Putamen (tissue), 1 donor: Measurements from ENCODE around the gene STON2.
A peak's percentile ranks its signal among the peaks of the same experiment; 100 is the strongest.

Source experiments
- DNase-seq: peaks from one replicate; pipeline ENCODE4 v3.0.0-alpha.2; 2016; ENCODE audit warnings: low spot score

The STON2 gene

GRCh38 chr14:81221579-81222102 lies 178.5 kb downstream of the STON2 start:
- DNase-seq: no peak

DNA sequence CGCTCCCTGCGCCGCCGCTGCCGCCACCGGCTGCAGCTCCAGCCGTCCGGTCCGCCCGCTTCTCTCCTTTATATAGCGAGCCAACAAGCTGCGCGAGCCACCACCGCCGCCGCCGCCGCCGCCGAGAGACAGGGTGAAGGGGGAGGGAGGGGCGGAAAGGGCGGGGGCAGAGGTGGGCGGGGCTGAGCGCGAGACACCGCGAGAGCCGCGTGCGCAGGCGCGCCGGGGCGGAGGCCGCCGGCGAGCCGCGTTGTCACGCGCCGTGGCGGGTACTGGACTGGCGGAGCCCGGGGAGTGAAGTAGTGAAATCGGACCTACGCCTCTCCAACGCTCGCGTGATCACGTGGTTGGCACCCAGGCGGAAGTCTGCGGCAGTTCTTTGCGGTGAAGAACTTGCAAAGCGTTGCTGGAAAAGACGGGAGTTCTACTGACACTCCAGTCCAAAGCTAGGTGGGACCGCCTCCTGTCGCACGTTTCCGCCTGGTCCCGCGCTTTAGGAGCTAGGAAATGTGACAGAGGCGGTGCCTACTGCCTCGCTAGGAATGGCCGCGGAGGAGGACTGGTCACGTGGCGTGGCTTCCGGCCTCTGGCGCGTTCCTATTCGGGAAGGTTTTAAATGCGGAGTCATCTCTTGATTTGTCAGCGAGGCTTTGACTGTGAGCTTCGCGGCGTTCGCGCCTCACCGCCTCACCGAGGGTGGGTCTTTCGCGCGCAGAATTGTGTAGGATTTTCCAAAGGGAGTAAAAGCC lies 179.1 kb downstream of the STON2 start, which contains the start of gene GTF2A1:
Gene GTF2A1, minus strand, starts transcription at position 130 of the 749 bp plus-strand sequence. CDS start 441 bp downstream, outside the sequence.
- DNase-seq: peak; percentile 97

GRCh38 chr14:81220580-81220829 lies 179.6 kb downstream of the STON2 start:
- DNase-seq: no peak

DNA sequence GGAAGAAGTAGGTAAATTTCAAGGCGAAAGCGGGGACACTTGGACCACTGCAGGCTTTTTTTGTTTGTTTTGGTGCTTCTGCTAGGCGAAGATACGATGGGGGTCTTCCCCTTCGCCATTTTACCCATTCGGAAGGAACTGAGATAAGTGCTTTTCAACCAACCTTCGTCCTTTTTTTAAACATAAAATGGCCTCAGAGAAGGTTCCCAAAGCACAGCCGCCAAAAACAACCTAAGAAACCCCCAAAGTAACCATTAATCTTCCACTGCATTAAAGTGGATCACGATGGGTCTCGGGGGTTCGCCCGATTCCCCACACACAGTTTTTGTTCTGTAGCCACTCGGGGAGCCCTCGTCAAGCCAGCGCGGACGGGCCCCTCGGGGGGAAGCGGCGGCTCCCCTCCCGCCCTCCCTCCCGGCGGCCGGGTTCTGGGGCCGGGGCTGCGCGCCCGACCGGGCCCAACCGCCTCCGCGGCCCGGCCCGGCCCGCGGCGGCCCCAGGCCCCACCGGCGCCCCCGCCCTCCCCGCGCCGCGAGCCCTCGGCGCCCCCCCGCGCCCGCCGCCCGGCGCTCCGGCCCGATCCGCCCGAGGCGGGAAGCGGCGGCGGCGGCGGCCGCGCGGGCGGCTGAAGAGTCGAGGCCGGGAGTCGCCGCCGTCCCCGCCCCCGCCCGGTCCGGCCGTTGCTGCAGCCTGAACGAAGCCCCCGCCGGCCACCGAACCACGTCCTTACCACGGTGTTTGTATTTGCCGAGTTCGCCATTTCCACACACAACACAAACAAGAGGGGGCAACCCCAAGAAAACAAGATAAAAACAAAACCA lies 180.2 kb downstream of the STON2 start:
- no peak for DNase-seq

DNA sequence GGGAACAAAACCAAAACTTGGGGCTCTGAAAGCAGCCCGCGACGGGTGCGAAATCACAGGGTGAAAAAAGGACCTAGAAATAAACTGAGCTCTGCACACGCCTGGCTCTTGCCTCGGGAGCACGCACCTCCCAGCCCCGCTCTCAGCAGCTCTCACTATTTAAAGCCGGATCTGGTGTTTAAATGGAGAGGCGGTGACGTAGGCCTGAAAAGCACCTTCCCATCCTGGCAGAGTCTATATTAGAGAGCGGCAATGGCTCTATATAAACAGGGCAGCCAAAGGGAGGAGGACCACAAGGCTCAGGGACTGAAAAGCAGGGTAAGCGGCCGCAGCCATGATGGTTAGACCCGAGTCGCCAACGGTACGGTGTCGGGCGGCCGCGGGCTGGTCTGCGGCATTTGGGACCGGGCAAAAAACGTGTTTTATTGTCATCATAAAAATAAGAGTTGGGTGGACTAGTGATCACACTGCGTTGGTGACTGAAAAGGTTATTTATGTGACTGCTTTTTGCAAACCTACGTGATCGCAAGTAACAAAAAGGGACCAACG lies 180.8 kb downstream of the STON2 start:
- peak; percentile 96 for DNase-seq

DNA sequence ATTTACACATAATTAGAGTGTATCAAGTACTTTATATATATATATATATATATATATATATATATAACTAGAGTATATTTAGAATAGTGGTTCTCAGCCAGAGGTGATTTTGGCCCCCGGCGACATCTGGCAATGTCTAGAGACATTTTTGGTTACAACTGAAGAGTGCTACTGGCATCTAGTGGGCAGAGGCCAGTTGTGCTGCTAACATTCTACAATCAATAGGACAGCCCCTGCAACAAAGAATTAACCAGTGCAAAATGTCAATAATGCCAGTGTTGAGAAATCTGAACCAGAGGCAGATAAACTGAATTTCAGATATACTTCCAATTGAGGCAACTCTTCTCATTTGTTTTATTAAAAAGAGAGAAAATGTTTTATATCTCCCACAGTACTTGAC lies 188.3 kb downstream of the STON2 start:
- no peak for DNase-seq
